GM12873 (cell line): Measurements from ENCODE around the gene FBXW5.

Experiments used
- CTCF ChIP-seq: IDR thresholded peaks from 2 replicates; pipeline ENCODE4 v1.5.1; 2012; ENCODE audit warnings: low read depth, mild to moderate bottlenecking, moderate library complexity, low read length, control low read depth; ENCODE audit not compliant: insufficient read depth; ENCODE audit errors: missing control alignments

FBXW5 gene

GRCh38 chr9:136944212-136944518, 373 bp downstream of the FBXW5 start:
- TF ChIP-seq CTCF, result peak; percentile 9

DNA sequence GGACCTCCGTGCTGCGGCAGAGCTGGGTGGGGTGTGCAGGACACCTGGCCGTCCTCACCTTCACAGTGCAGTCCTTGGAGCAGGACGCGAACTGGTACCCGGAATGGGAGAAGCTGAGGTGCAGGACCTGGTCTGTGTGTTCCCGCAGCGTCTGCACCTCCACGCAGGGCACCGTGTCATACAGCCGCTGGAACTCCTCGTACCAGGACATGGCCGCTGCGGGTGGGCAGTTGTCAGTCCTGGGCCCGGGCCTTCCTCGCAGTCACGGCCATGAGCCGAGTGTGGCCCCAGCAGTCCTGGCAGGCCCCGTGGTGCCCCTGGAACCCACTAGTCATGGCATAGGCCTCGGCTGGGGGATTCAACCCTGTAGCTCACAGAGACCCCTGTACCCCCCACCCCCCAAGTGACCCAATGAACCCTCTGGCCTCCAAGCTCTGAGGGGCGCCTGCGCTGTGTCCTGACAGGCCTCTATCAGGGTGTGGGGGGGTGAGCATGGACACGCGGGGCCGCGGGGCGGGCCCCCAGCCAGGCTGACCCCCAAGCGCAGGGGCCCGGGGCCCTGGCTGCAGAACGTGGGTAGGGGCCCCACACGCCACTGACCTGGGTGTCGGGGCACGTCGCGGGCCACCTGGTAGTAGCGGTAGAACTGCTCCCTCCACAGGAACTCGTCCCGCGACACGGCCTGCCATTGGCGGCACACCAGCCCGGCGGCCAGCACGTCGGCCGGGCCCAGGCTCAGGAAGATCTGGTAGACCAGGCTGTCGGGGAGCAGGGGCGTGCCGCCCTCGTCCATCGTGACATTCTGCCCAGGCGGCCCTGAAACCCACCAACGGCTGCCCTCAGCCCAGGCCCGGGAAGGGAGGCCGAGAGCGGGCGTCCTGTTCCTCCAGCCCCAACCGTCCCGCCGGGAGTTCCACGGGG, 987 bp downstream of the FBXW5 start:
- TF ChIP-seq CTCF, result no peak

- no peak for TF ChIP-seq CTCF
Measured at GRCh38 chr9:136942881-136943230, 1.7 kb downstream of the FBXW5 start.

DNA sequence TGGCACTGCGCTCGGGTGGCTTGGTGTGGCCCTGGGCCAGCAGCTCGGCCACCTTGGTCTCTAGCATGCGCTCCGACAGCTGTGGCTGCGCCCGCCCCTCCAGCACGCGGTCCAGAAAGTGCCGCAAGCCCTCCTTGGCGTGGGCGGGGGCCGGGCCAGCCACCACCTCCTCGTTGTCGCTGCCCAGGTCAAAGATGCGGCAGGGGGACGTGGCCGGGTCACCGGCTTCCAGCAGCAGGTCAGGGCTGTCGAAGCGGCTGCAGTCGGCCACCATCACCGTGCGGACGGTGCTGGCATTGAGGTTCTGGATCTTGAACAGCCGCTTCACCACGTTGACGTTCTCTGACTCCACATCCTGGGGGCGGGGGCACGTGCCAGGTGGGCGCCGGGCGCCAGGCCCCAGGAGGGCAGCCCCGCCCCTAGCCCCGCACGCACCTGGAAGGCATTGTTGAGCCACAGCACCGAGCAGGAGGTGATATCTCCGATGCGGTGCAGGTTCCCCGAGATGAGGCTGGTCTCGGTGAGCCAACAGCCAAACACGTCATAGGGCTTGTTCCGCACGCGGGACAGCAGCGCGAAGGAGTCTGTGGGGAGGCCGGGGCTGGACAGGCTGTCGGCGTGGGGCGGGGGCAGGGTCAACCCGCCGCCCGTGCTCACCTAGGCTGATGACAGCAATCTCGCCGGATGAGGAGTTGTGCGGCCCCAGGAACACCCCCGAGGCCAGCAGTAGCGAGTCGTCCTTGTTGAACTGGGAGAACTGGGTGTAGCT, 2.2 kb downstream of the FBXW5 start:
- TF ChIP-seq CTCF, result no peak

GRCh38 chr9:136941231-136942111, 3.1 kb downstream of the FBXW5 start:
- no peak for TF ChIP-seq CTCF

GRCh38 chr9:136940526-136941230, 3.9 kb downstream of the FBXW5 start:
- TF ChIP-seq CTCF, result no peak
